Activated CD8-positive, alpha-beta memory T cell treated with anti-CD3 and anti-CD28 coated beads, Interleukin-2, amount 10 ng/mL, durations not matched to agents 7 days and 5 days (primary cell): Measurements from ENCODE around the gene TMED10. TPM values are rescaled to one million over a fixed set of nuclear protein-coding genes. Genes with fewer than 3 reads are reported as not detected.

ENCODE experiments used
- ATAC-seq: fragments of 150-1000 bp; cut with Tn5 transposase; one replicate; pipeline ENCODE4 v1.10.0; 2021; ENCODE audit warnings: moderate library complexity
- CTCF ChIA-PET: fragments of 350-600 bp; sonication (Branson Sonifier 250); formaldehyde crosslinking; loops from one replicate; lab custom pipeline; 2021; ENCODE audit warnings: antibody characterized with exemption; lab: Charles Lee
- DNase-seq: peaks from one replicate; pipeline ENCODE4 v3.0.0-alpha.2; 2020
- H3K27ac Mint-ChIP-seq: one replicate; pipeline ENCODE4 v1.8.0; 2021; ENCODE audit warnings: mild to moderate bottlenecking, mixed read lengths
- H3K27me3 Mint-ChIP-seq: one replicate; pipeline ENCODE4 v1.8.0; 2021; ENCODE audit warnings: mixed read lengths
- H3K36me3 Mint-ChIP-seq: one replicate; pipeline ENCODE4 v1.8.0; 2021; ENCODE audit warnings: mild to moderate bottlenecking, mixed read lengths
- H3K4me1 Mint-ChIP-seq: one replicate; pipeline ENCODE4 v1.8.0; 2021; ENCODE audit warnings: mixed read lengths
- H3K4me3 Mint-ChIP-seq: one replicate; pipeline ENCODE4 v1.8.0; 2021; ENCODE audit warnings: mild to moderate bottlenecking, moderate library complexity, mixed read lengths
- H3K9me3 Mint-ChIP-seq: one replicate; pipeline ENCODE4 v1.8.0; 2022; ENCODE audit warnings: low read depth, mixed read lengths
- total RNA-seq, 2 experiments: library from RNA; stranded (reverse); gene quantifications; one replicate each; pipeline ENCODE4 v1.2.3, GENCODE V29; 2021

Gene TMED10
- total RNA-seq, 2 experiments from 2014 or later, result 129 to 166 TPM

- peaks cover 38% of the 10 kb centered on the region for H3K36me3 Mint-ChIP-seq
- H3K4me1 Mint-ChIP-seq, result no peaks in the 10 kb centered on the region
- H3K27me3 Mint-ChIP-seq, result no peaks in the 10 kb centered on the region
Measured at GRCh38 chr14:75083271-75083670, 93.1 kb downstream of the TMED10 start.

GRCh38 chr14:75081660-75082229 lies 94.7 kb downstream of the TMED10 start:
- H3K9me3 Mint-ChIP-seq, result no peaks in the 10 kb centered on the region
- peaks cover 31% of the 10 kb centered on the region for H3K36me3 Mint-ChIP-seq
- H3K4me1 Mint-ChIP-seq, result no peaks in the 10 kb centered on the region
- no peak overlapping the region for H3K4me3 Mint-ChIP-seq
- no peak for ATAC-seq
- CTCF ChIA-PET, result interaction anchor here (1.7 to 1.9 kb wide), 2 partner anchors 44 to 140 kb away, joined by 3 to 5 read pairs; no protein-coding TSS in a partner anchor
- H3K27ac Mint-ChIP-seq, result no peak overlapping the region
- DNase-seq, result no peak
- no peaks in the 10 kb centered on the region for H3K27me3 Mint-ChIP-seq

More at GRCh38 chr14:75083271-75083670, 93.1 kb downstream of the TMED10 start:
- CTCF ChIA-PET, result interaction anchor here (1.0 to 1.9 kb wide), 5 partner anchors 19 to 222 kb away, joined by 3 to 5 read pairs (median 3); partner anchors contain the start of gene ACYP1
- Mint-ChIP-seq H3K4me3 (no peak overlapping the region), H3K9me3 (no peaks in the 10 kb centered on the region), H3K27ac (no peak overlapping the region)
- DNase-seq, result no peak
- no peak for ATAC-seq

Other genes starting within 250 kb of the TMED10 start
- gene PGF, start 221.0 kb downstream of the TMED10 start, total RNA-seq, result under 1 TPM; 0.29 to 0.56 TPM
- 10 to 100 TPM; 47.9 to 54.0 TPM for gene EIF2B2, start 173.7 kb downstream of the TMED10 start, total RNA-seq
- 10 to 100 TPM; 15.1 to 16.2 TPM for gene MLH3, start 125.1 kb downstream of the TMED10 start, total RNA-seq
- gene ACYP1, start 112.6 kb downstream of the TMED10 start, total RNA-seq, result 10 to 100 TPM; 45.2 to 59.5 TPM
- 1 to 10 TPM; 2.8 to 2.9 TPM for gene ZC2HC1C, start 107.0 kb downstream of the TMED10 start, total RNA-seq
- 10 to 100 TPM; 83.0 to 86.4 TPM for gene NEK9, start 49.6 kb downstream of the TMED10 start, total RNA-seq
- gene FOS, start 102.2 kb upstream of the TMED10 start, total RNA-seq, result 10 to 100 TPM in 1 of 2 experiments, 1 to 10 TPM in 1; 6.9 to 78.6 TPM